Omental fat pad (tissue), 4 donors: ENCODE measurements around the gene HIP1R. TPM values are rescaled to one million over a fixed set of nuclear protein-coding genes. Genes with fewer than 3 reads are reported as not detected.

ENCODE experiments used
- ATAC-seq: fragments of 150-250 bp; one replicate; pipeline ENCODE4 v1.9.1; 2016; ENCODE audit warnings: mild to moderate bottlenecking, moderate library complexity; ENCODE audit not compliant: low FRiP score
- DNase-seq: peaks from one replicate; pipeline ENCODE4 v3.0.0-alpha.2; 2019; ENCODE audit warnings: low spot score
- CTCF ChIP-seq, 3 donors: fragments of 450-650 bp; IDR thresholded peaks; one replicate each; pipeline ENCODE4 v1.5.1; 2016 to 2017; ENCODE audit warnings: antibody characterized with exemption in 3 of 3, mild to moderate bottlenecking in 3 of 3, moderate library complexity in 2 of 3
- total RNA-seq, 4 donors: library from RNA; depleted of rRNA; stranded (reverse); fragments of >200 nt; gene quantifications; one replicate each; pipeline ENCODE4 v1.1.0, GENCODE V29; 2016

The HIP1R gene
- total RNA-seq, 4 donors from 2014 or later, result 11.4 to 65.6 (median 22.2) TPM

GRCh38 chr12:122908915-122909314, 73.7 kb downstream of the HIP1R start:
- TF ChIP-seq CTCF (IDR thresholded peaks at IDR 0.05), result no peak
- DNase-seq (no peak), ATAC-seq (no peak)

GRCh38 chr12:122909442-122910288, 74.4 kb downstream of the HIP1R start:
- no peak for TF ChIP-seq CTCF (IDR thresholded peaks at IDR 0.05)
- DNase-seq (no peak), ATAC-seq (no peak)

Other genes starting within 250 kb of the HIP1R start
- 10 to 100 TPM in 3 of 4 donors, 1 to 10 TPM in 1; 5.5 to 68.7 (median 19.2) TPM for gene HCAR2, start 132.1 kb upstream of the HIP1R start, total RNA-seq
- gene HCAR3, start 118.6 kb upstream of the HIP1R start, total RNA-seq, result 10 to 100 TPM in 1 of 4 donors, 1 to 10 TPM in 3; 1.8 to 23.1 (median 3.5) TPM
- gene HCAR1, start 104.6 kb upstream of the HIP1R start, total RNA-seq, result 10 to 100 TPM in 2 of 4 donors, 1 to 10 TPM in 2; 4.2 to 17.3 (median 9.9) TPM
- 10 to 100 TPM; 18.2 to 26.5 (median 22.2) TPM for gene DENR, start 82.6 kb upstream of the HIP1R start, total RNA-seq
- 1 to 10 TPM in 2 of 4 donors, under 1 TPM in 2; 0.72 to 1.4 (median 1.1) TPM for gene CCDC62, start 60.9 kb upstream of the HIP1R start, total RNA-seq
- 10 to 100 TPM; 20.7 to 45.0 (median 35.2) TPM for gene VPS37B, start 60.7 kb downstream of the HIP1R start, total RNA-seq
- gene ABCB9, start 131.0 kb downstream of the HIP1R start, total RNA-seq, result 1 to 10 TPM; 1.3 to 4.7 (median 2.7) TPM
- gene OGFOD2, start 139.8 kb downstream of the HIP1R start, total RNA-seq, result 10 to 100 TPM in 1 of 4 donors, 1 to 10 TPM in 3; 3.1 to 13.9 (median 6.2) TPM
- 100 to 1,000 TPM; 146 to 241 (median 189) TPM for gene ARL6IP4, start 145.2 kb downstream of the HIP1R start, total RNA-seq